ENCODE results near the gene AVL9. TPM values are rescaled to one million over a fixed set of nuclear protein-coding genes. Genes with fewer than 3 reads are reported as not detected.

Gene AVL9
- total and polyA plus RNA-seq, 2 of the 13 experiments (the other 11 are each of a cell fraction or from before 2014, with no cell fraction given), result 29.9 to 48.0 TPM

DNA sequence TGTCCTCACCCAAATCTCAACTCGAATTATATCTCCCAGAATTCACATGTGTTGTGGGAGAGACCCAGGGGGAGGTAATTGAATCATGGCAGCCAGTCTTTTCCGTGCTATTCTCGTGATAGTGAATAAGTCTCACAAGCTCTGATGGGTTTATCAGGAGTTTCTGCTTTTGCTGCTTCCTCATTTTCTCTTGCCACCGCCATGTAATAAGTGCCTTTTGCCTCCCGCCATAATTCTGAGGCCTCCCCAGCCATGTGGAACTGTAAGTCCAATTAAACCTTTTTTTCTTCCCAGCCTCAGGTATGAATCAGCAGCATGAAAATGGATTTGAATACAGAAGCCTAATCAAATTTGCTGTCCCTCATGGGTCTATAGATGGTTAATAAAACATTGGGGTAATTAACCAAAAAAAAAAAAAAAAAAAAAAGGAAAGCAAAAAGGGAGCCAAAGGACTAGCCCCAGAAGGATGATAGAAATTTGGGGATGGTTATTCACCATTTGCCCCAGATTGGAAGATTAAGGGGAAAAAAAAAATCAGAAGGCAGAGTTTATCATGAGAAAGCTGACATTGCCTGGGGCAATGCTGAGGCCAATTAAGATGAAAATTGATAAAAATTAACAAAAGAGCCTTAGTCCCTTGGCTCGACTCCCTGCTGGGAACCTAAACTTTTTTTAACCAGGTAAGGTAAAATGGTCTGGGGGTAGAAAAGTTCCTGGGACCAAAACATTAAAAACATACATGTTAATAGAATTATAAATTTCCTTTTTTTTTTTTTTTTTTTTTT, 27.6 kb downstream of the AVL9 start:
- no peaks in the 10 kb centered on the region for H3K27me3 ChIP-seq (ENCODE audit: control insufficient read depth in 1 of 2, insufficient read depth in 2 of 2, low read length in 2 of 2)
- no peak overlapping the region for H2AFZ ChIP-seq (ENCODE audit: low read length)
- FAIRE-seq (no peak), DNase-seq (ENCODE audit: low spot score) (no peak), ATAC-seq (no peak)
- BruUV-seq (replicated peaks), result no TSS peak
- H3K79me2 ChIP-seq (ENCODE audit: insufficient read depth, low read length), result peaks cover 35% of the 10 kb centered on the region
- ChIA-PET CTCF (ENCODE audit: low intra/inter-chr PET ratio, low total read pairs) (no interaction called here), POLR2A (no interaction called here)
- H3K9me3 ChIP-seq (ENCODE audit: low read length), result peaks cover 29% of the 10 kb centered on the region
- WGBS (ENCODE audit: low lambda C conversion rate), result 96% methylated on average over 6 of the region's 6 CpGs
- H3K4me1 ChIP-seq (ENCODE audit: insufficient read depth, low read length), result no peaks in the 10 kb centered on the region
- no peak overlapping the region for H3K27ac ChIP-seq (ENCODE audit: extremely low read length, insufficient read depth, low read length)
- H3K9ac ChIP-seq (ENCODE audit: insufficient read depth, low read depth, low read length), result no peak overlapping the region
- H4K20me1 ChIP-seq (ENCODE audit: insufficient read depth, low read length), result peaks cover 2% of the 10 kb centered on the region; the same call in 1 of the 2 replicates
- in situ Hi-C loops (cut with HindIII; ENCODE audit: extremely low pct_ligation_motif_present, low pct_unique_long_range_greater_than_20kb) (no loop called here), intact Hi-C loops (cut with micrococcal nuclease; ENCODE audit: unreplicated experiment) (no loop called here)
- no peak overlapping the region for H3K4me3 ChIP-seq (replicated peaks in 1 of 3; ENCODE audit: insufficient read depth in 1 of 3, low read depth in 2 of 3, low read length in 3 of 3)
- no peak overlapping the region for H3K4me2 ChIP-seq (ENCODE audit: low read depth, low read length)
- peaks cover 2 to 3% of the 10 kb centered on the region in 2 experiments; a peak in 3 of 5 replicates for H3K36me3 ChIP-seq (replicated peaks in 1 of 2; ENCODE audit: control insufficient read depth in 1 of 2, insufficient read depth in 2 of 2, low read length in 2 of 2)
- no peak for TF ChIP-seq HMGA1 (CRISPR knock-in tag; conservative IDR thresholded peaks at IDR 0.05)
- TF ChIP-seq ZNF891 (CRISPR knock-in tag; IDR thresholded peaks at IDR 0.05), result no peak
- TF ChIP-seq, protein P1, sequence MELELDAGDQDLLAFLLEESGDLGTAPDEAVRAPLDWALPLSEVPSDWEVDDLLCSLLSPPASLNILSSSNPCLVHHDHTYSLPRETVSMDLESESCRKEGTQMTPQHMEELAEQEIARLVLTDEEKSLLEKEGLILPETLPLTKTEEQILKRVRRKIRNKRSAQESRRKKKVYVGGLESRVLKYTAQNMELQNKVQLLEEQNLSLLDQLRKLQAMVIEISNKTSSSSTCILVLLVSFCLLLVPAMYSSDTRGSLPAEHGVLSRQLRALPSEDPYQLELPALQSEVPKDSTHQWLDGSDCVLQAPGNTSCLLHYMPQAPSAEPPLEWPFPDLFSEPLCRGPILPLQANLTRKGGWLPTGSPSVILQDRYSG (CRISPR knock-in tag; IDR thresholded peaks at IDR 0.05), result no peak
- no peak for TF ChIP-seq RBM22 (optimal IDR thresholded peaks at IDR 0.05; ENCODE audit: low read length)
- TF ChIP-seq CENPX (CRISPR knock-in tag; IDR thresholded peaks at IDR 0.05), result no peak
- no peak for TF ChIP-seq ZNF432 (CRISPR knock-in tag; IDR thresholded peaks at IDR 0.05; ENCODE audit: borderline replicate concordance)
- TF ChIP-seq ZNF383 (CRISPR knock-in tag; IDR thresholded peaks at IDR 0.05; ENCODE audit: borderline replicate concordance), result no peak
- TF ChIP-seq, protein P2, sequence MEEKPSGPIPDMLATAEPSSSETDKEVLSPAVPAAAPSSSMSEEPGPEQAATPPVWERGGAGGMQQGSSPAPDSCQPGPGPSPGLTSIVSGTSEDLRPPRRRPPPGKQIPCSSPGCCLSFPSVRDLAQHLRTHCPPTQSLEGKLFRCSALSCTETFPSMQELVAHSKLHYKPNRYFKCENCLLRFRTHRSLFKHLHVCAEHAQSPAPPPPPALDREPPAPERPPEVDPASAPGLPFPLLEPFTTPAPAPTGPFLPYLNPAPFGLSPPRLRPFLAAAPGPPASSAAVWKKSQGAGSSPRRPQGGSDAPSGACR (CRISPR knock-in tag; IDR thresholded peaks at IDR 0.05), result no peak
- no peak for TF ChIP-seq NR2C2 (CRISPR knock-in tag; IDR thresholded peaks at IDR 0.05; ENCODE audit: borderline replicate concordance)
- TF ChIP-seq ZNF792 (CRISPR knock-in tag; IDR thresholded peaks at IDR 0.05), result no peak
- no peak for TF ChIP-seq ZSCAN21 (CRISPR knock-in tag; IDR thresholded peaks at IDR 0.05; ENCODE audit: borderline replicate concordance)
- TF ChIP-seq, protein P3, sequence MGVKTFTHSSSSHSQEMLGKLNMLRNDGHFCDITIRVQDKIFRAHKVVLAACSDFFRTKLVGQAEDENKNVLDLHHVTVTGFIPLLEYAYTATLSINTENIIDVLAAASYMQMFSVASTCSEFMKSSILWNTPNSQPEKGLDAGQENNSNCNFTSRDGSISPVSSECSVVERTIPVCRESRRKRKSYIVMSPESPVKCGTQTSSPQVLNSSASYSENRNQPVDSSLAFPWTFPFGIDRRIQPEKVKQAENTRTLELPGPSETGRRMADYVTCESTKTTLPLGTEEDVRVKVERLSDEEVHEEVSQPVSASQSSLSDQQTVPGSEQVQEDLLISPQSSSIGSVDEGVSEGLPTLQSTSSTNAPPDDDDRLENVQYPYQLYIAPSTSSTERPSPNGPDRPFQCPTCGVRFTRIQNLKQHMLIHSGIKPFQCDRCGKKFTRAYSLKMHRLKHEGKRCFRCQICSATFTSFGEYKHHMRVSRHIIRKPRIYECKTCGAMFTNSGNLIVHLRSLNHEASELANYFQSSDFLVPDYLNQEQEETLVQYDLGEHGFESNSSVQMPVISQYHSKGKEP (CRISPR knock-in tag; IDR thresholded peaks at IDR 0.05), result no peak
- TF ChIP-seq ZMYM4 (CRISPR knock-in tag; IDR thresholded peaks at IDR 0.05), result no peak
- TF ChIP-seq SRSF9 (IDR thresholded peaks at IDR 0.05; ENCODE audit: borderline replicate concordance, insufficient read depth, low read depth, low read length, poor library complexity, severe bottlenecking), result no peak
- no peak for TF ChIP-seq ZNF292 (CRISPR knock-in tag; IDR thresholded peaks at IDR 0.05; ENCODE audit: borderline replicate concordance, low read depth)

All from HepG2 (cell line).